ENCODE measurements around the gene UGGT1. TPM values are rescaled to one million over a fixed set of nuclear protein-coding genes. Genes with fewer than 3 reads are reported as not detected.

Gene UGGT1
- total and polyA plus RNA-seq, 2 experiments from 2014 or later: 11.5 to 65.0 TPM

- no peak for TF ChIP-seq EZH2phosphoT487 (IDR thresholded peaks at IDR 0.05; ENCODE audit: unreplicated experiment)
- TF ChIP-seq NANOG (IDR thresholded peaks at IDR 0.05; ENCODE audit: borderline replicate concordance): no peak
- TF ChIP-seq, protein P1, sequence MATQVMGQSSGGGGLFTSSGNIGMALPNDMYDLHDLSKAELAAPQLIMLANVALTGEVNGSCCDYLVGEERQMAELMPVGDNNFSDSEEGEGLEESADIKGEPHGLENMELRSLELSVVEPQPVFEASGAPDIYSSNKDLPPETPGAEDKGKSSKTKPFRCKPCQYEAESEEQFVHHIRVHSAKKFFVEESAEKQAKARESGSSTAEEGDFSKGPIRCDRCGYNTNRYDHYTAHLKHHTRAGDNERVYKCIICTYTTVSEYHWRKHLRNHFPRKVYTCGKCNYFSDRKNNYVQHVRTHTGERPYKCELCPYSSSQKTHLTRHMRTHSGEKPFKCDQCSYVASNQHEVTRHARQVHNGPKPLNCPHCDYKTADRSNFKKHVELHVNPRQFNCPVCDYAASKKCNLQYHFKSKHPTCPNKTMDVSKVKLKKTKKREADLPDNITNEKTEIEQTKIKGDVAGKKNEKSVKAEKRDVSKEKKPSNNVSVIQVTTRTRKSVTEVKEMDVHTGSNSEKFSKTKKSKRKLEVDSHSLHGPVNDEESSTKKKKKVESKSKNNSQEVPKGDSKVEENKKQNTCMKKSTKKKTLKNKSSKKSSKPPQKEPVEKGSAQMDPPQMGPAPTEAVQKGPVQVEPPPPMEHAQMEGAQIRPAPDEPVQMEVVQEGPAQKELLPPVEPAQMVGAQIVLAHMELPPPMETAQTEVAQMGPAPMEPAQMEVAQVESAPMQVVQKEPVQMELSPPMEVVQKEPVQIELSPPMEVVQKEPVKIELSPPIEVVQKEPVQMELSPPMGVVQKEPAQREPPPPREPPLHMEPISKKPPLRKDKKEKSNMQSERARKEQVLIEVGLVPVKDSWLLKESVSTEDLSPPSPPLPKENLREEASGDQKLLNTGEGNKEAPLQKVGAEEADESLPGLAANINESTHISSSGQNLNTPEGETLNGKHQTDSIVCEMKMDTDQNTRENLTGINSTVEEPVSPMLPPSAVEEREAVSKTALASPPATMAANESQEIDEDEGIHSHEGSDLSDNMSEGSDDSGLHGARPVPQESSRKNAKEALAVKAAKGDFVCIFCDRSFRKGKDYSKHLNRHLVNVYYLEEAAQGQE (IDR thresholded peaks at IDR 0.05; ENCODE audit: unreplicated experiment): no peak
- no peak for TF ChIP-seq EZH2 (IDR thresholded peaks at IDR 0.05; ENCODE audit: low read depth, unreplicated experiment)
- TF ChIP-seq STAT1 (IDR thresholded peaks at IDR 0.05; ENCODE audit: unreplicated experiment): no peak
- no peak for TF ChIP-seq CREB1 (CRISPR knock-in tag; IDR thresholded peaks at IDR 0.05; ENCODE audit: low read depth)
- no peak for TF ChIP-seq POLR2AphosphoS5 (IDR thresholded peaks at IDR 0.05; ENCODE audit: low read depth)
- TF ChIP-seq ZNF114 (CRISPR knock-in tag; IDR thresholded peaks at IDR 0.05): no peak
Observed at GRCh38 chr2:128187032-128187654, 96.1 kb downstream of the UGGT1 start (continued).

GRCh38 chr2:128195435-128195984, 104.5 kb downstream of the UGGT1 start:
- H4K20me1 ChIP-seq (replicated peaks; ENCODE audit: insufficient read depth): no peaks in the 10 kb centered on the region
- H3K36me3 ChIP-seq (ENCODE audit: insufficient read depth): no peaks in the 10 kb centered on the region; the same call in 1 of the 2 replicates
- Mint-ChIP-seq H3K9me3 (no peaks in the 10 kb centered on the region), H3K27me3 (ENCODE audit: insufficient read depth, low read depth, poor library complexity) (peaks cover 2% of the 10 kb centered on the region), H3K4me3 (no peak overlapping the region), H3K27ac (no peak overlapping the region), H3K4me1 (peaks cover 11% of the 10 kb centered on the region; the same call in 2 of the 3 replicates), H3K36me3 (ENCODE audit: low read depth) (peaks cover 12% of the 10 kb centered on the region)
- H3K27me3 ChIP-seq (ENCODE audit: insufficient read depth): no peaks in the 10 kb centered on the region
- peak; percentile 29; the same call in 2 of the 3 replicates for ATAC-seq
- H3K4me1 ChIP-seq (ENCODE audit: insufficient read depth): peaks cover 6% of the 10 kb centered on the region; the same call in 1 of the 2 replicates
- no peak for TF ChIP-seq EZH2 (IDR thresholded peaks at IDR 0.05; ENCODE audit: low read depth, unreplicated experiment)
- no peak overlapping the region for H3K4me3 ChIP-seq
- no peak overlapping the region for H3K4me2 ChIP-seq
- H3K27ac ChIP-seq (ENCODE audit: low read depth): no peak overlapping the region
- no peak for DNase-seq (ENCODE audit: low spot score)
- no peaks in the 10 kb centered on the region for H3F3A ChIP-seq (replicated peaks; ENCODE audit: low read depth)
- no peaks in the 10 kb centered on the region for H3K79me2 ChIP-seq (replicated peaks; ENCODE audit: insufficient read depth)
- no peak overlapping the region for H2AFZ ChIP-seq
- no peaks in the 10 kb centered on the region for H3K9me2 ChIP-seq (ENCODE audit: insufficient read depth)

DNA sequence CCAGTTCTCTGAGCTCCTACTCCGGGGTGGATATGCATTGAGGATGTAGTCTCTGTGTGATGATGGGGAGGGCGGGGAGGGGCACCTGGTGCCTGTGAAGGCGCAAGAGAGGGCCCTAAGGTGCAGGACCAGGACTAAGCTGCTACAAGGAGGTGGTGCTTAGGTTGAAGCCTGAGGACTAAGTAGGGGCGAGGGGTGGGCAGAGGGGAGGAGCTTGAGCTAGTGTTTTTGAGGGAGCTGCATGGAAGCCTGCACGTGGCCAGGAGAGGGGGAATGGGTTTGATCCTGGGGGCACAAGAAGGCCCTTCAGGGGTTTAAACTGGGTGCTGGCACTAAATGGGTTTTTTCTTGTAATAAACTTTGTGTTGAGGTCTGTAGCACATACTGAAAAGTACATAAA, 105.0 kb downstream of the UGGT1 start:
- H3K4me3 ChIP-seq: no peak overlapping the region
- no peaks in the 10 kb centered on the region for H3K27me3 ChIP-seq (ENCODE audit: insufficient read depth)
- Mint-ChIP-seq H3K4me3 (no peak overlapping the region), H3K27me3 (ENCODE audit: insufficient read depth, low read depth, poor library complexity) (peaks cover 2% of the 10 kb centered on the region), H3K27ac (no peak overlapping the region), H3K9me3 (no peaks in the 10 kb centered on the region), H3K4me1 (peaks cover 11% of the 10 kb centered on the region; the same call in 2 of the 3 replicates), H3K36me3 (ENCODE audit: low read depth) (peaks cover 7% of the 10 kb centered on the region; the same call in 2 of the 3 replicates)
- no peaks in the 10 kb centered on the region for H3K79me2 ChIP-seq (replicated peaks; ENCODE audit: insufficient read depth)
- no peaks in the 10 kb centered on the region; the same call in 1 of the 2 replicates for H3K36me3 ChIP-seq (ENCODE audit: insufficient read depth)
- H3K4me1 ChIP-seq (ENCODE audit: insufficient read depth): peaks cover 6% of the 10 kb centered on the region; the same call in 1 of the 2 replicates
- no peaks in the 10 kb centered on the region for H3K9me2 ChIP-seq (ENCODE audit: insufficient read depth)
- no peak overlapping the region for H3K27ac ChIP-seq (ENCODE audit: low read depth)
- no peak overlapping the region for H2AFZ ChIP-seq
- no peaks in the 10 kb centered on the region for H3F3A ChIP-seq (replicated peaks; ENCODE audit: low read depth)
- no peaks in the 10 kb centered on the region for H4K20me1 ChIP-seq (replicated peaks; ENCODE audit: insufficient read depth)
- ATAC-seq (peak; percentile 87), DNase-seq (ENCODE audit: low spot score) (peak; percentile 31)
- no peak overlapping the region for H3K4me2 ChIP-seq
- TF ChIP-seq STAT1 (IDR thresholded peaks at IDR 0.05; ENCODE audit: unreplicated experiment): no peak
- no peak for TF ChIP-seq NANOG (IDR thresholded peaks at IDR 0.05; ENCODE audit: borderline replicate concordance)
- TF ChIP-seq, protein P1 (IDR thresholded peaks at IDR 0.05; ENCODE audit: unreplicated experiment): no peak
- TF ChIP-seq ZNF114 (CRISPR knock-in tag; IDR thresholded peaks at IDR 0.05): no peak
- no peak for TF ChIP-seq POLR2AphosphoS5 (IDR thresholded peaks at IDR 0.05; ENCODE audit: low read depth)
